HL-60/S4 treated with phorbol 12-myristate 13-acetate at 8.2 ng/mL for 4 days and 3 days (cell line): Measurements from ENCODE around the gene RNF41.

ENCODE experiments used
- in situ Hi-C: fragments of 300-500 bp; cut with MboI; formaldehyde crosslinking; loops from 2 replicates; pipeline ENCODE4 v1.15.0; 2022; ENCODE audit warnings: low sequenced_read_pairs

Gene RNF41

DNA sequence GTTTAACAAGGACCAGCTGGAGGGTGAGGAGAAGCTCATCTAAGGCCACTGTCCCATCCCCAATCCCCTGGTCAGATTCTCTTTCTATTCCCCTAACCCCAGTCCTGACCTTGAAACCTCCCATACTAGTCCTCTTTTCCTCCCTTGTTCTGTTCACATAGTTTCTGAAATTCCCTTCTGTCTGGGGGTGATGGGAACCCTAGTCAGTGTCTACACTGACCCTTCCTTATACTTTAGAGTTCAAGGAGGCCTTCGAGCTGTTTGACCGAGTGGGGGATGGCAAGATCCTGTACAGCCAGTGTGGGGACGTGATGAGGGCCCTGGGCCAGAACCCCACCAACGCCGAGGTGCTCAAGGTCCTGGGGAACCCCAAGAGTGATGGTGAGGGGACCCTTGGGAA, 66.9 kb downstream of the RNF41 start:
- in situ Hi-C loops: no loop called here

DNA sequence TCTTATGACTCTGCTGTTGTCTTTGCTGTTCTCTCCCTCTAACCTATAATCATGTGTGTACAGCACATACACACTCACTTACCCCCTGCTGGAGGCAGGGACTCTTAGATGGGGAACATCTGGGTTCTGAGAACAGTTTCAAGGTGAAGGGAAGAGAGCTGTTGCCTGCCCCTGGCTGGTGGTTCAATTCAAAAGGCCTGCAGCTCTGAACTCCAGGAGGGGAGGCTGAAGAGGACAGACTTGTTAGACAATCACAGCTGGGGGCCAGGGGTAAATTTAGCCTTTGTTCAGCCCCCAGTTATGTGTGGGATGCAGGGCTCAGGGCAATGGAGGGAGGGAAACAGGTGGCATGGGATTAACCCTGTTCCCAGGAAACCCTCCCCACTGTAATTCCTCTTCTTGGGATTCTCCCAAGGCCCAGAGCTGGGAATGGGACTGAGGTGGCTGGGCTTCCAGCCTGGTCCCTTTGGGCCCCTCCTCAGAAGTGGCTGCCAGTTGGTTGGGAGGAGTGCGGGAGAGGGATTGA, 67.4 kb downstream of the RNF41 start:
- in situ Hi-C loops: no loop called here

GRCh38 chr12:56153678-56154065, 68.0 kb downstream of the RNF41 start:
- in situ Hi-C loops: no loop called here

GRCh38 chr12:56152756-56153677, 68.7 kb downstream of the RNF41 start:
- in situ Hi-C loops: no loop called here
